ENCODE results near the gene MBOAT1.
"Not testable (repeated sequence)": the region's sequence is repeated elsewhere in the genome, so short reads cannot be mapped to it uniquely, and the experiment has no call there.

MBOAT1 gene

DNA sequence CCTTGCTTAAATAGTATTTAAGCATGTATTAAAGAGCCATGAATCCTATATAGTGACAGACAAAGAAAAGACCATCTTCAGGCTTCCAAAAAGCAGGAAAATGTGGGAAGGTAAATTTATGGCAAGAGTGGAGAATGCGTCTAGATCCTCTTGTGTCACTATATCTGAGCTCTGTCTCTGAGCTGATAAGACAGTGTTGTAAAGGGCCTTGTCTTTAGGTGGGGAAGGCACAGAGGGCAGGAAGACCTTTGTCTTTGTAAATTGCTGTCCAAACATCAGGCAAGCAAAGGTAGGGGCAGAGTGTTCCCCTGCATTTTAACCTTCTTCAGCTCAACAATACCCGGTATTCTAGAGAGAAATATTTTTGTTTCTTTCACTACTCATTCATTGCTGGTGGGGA lies 33.9 kb upstream of the MBOAT1 start:
- H2AFZ ChIP-seq (ENCODE audit: low read length), result no peak overlapping the region
- H3K4me2 ChIP-seq (ENCODE audit: low read depth, low read length, poor library complexity, severe bottlenecking), result no peak overlapping the region
- H3K79me2 ChIP-seq (ENCODE audit: insufficient read depth, low read length), result no peaks in the 10 kb centered on the region

DNA sequence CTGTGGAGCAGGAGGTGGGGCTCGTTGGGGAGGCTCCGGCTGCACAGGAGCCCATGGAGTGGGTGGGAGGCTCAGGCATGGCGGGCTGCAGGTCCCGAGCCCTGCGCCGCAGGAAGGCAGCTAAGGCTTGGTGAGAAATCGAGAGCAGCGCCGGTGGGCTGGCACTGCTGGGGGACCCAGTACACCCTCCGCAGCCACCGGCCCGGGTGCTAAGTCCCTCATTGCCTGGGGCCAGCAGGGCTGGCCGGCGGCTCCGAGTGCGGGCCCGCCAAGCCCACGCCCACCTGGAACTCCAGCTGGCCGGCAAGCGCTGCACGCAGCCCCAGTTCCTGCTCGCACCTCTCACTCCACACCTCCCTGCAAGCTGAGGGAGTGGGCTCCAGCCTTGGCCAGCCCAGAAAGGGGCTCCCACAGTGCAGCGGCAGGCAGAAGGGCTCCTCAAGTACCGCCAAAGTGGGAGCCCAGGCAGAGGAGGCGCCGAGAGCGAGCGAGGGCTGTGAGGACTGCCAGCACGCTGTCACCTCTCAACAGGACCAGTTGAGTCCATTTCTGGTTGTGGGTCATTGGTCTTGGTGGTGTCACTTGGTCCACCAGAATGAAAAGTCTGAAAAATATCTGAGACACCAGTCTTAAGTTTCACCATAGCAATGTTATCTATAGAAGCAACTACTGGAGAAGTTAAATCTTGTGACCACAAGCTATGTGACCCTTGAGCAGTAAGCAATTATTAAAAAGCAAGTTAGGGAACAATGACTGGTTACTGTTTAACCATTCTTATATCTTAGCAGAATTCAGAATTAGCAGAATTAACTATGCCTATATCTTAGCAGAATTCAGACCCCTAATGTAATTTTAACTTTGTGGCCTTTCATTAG lies 32.8 kb upstream of the MBOAT1 start:
- H4K20me1 ChIP-seq (ENCODE audit: insufficient read depth, low read length, poor library complexity, severe bottlenecking); H3K4me1 ChIP-seq (ENCODE audit: insufficient read depth, low read length, poor library complexity, severe bottlenecking); H3K4me3 ChIP-seq (ENCODE audit: low read length, poor library complexity, severe bottlenecking); H3F3A ChIP-seq (ENCODE audit: low read depth); H3K9me3 ChIP-seq (ENCODE audit: insufficient read depth, low read depth, low read length); H2AFZ ChIP-seq (ENCODE audit: low read length); H3K79me2 ChIP-seq (ENCODE audit: insufficient read depth, low read length); H3K9me2 ChIP-seq (replicated peaks; ENCODE audit: low read depth, low read length); H3K36me3 ChIP-seq (ENCODE audit: insufficient read depth, low read length); H3K27me3 ChIP-seq (ENCODE audit: insufficient read depth, low read length, poor library complexity, severe bottlenecking); H3K9ac ChIP-seq (ENCODE audit: low read depth, low read length, poor library complexity, severe bottlenecking); H3K4me2 ChIP-seq (ENCODE audit: low read depth, low read length, poor library complexity, severe bottlenecking): not testable (repeated sequence)

More for the DNA sequence above, 33.9 kb upstream of the MBOAT1 start:
- Histone ChIP-seq H4K20me1 (ENCODE audit: insufficient read depth, low read length, poor library complexity, severe bottlenecking) (no peaks in the 10 kb centered on the region), H3K9ac (ENCODE audit: low read depth, low read length, poor library complexity, severe bottlenecking) (no peak overlapping the region), H3F3A (ENCODE audit: low read depth) (no peaks in the 10 kb centered on the region), H3K36me3 (ENCODE audit: insufficient read depth, low read length) (no peaks in the 10 kb centered on the region), H3K27me3 (ENCODE audit: insufficient read depth, low read length, poor library complexity, severe bottlenecking) (no peaks in the 10 kb centered on the region), H3K4me3 (ENCODE audit: low read length, poor library complexity, severe bottlenecking) (no peak overlapping the region), H3K9me2 (replicated peaks; ENCODE audit: low read depth, low read length) (no peaks in the 10 kb centered on the region), H3K4me1 (ENCODE audit: insufficient read depth, low read length, poor library complexity, severe bottlenecking) (no peaks in the 10 kb centered on the region), H3K9me3 (ENCODE audit: insufficient read depth, low read depth, low read length) (no peaks in the 10 kb centered on the region)
- no peak for TF ChIP-seq EZH2phosphoT487 (IDR thresholded peaks at IDR 0.05; ENCODE audit: borderline replicate concordance)
- TF ChIP-seq, protein P1, sequence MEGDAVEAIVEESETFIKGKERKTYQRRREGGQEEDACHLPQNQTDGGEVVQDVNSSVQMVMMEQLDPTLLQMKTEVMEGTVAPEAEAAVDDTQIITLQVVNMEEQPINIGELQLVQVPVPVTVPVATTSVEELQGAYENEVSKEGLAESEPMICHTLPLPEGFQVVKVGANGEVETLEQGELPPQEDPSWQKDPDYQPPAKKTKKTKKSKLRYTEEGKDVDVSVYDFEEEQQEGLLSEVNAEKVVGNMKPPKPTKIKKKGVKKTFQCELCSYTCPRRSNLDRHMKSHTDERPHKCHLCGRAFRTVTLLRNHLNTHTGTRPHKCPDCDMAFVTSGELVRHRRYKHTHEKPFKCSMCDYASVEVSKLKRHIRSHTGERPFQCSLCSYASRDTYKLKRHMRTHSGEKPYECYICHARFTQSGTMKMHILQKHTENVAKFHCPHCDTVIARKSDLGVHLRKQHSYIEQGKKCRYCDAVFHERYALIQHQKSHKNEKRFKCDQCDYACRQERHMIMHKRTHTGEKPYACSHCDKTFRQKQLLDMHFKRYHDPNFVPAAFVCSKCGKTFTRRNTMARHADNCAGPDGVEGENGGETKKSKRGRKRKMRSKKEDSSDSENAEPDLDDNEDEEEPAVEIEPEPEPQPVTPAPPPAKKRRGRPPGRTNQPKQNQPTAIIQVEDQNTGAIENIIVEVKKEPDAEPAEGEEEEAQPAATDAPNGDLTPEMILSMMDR (conservative IDR thresholded peaks at IDR 0.05; ENCODE audit: low read length), result no peak

DNA sequence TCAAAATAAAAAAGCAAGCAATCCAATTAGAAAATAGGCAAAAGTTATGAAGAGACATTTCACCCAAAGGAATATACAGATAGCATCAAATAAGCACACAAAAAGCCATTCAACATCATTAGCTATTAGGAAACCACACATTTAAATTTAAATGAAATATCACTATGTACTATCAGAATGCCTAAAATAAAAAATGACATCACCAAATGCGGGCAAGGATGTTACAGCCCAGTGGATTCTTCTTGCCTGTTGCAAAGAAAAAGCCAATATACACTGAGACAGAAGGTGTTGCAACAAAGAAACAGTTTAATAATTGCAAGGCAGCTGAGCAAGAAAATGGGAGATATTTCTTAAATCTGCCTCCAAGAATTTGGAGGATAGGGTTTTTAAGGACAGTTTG lies 31.0 kb upstream of the MBOAT1 start:
- H3K27me3 ChIP-seq (ENCODE audit: insufficient read depth, low read length, poor library complexity, severe bottlenecking), result no peaks in the 10 kb centered on the region
- H3K9me3 ChIP-seq (ENCODE audit: insufficient read depth, low read depth, low read length), result no peaks in the 10 kb centered on the region
- TF ChIP-seq EZH2phosphoT487 (IDR thresholded peaks at IDR 0.05; ENCODE audit: borderline replicate concordance), result no peak
- TF ChIP-seq, protein P1 (conservative IDR thresholded peaks at IDR 0.05; ENCODE audit: low read length), result no peak
- H2AFZ ChIP-seq (ENCODE audit: low read length), result no peak overlapping the region
- H3K4me2 ChIP-seq (ENCODE audit: low read depth, low read length, poor library complexity, severe bottlenecking), result no peak overlapping the region
- H3K4me3 ChIP-seq (ENCODE audit: low read length, poor library complexity, severe bottlenecking), result no peak overlapping the region
- no peak overlapping the region for H3K9ac ChIP-seq (ENCODE audit: low read depth, low read length, poor library complexity, severe bottlenecking)
- peaks cover under 1% of the 10 kb centered on the region for H3K4me1 ChIP-seq (ENCODE audit: insufficient read depth, low read length, poor library complexity, severe bottlenecking)
- H3F3A ChIP-seq (ENCODE audit: low read depth), result no peaks in the 10 kb centered on the region
- H4K20me1 ChIP-seq (ENCODE audit: insufficient read depth, low read length, poor library complexity, severe bottlenecking), result no peaks in the 10 kb centered on the region
- H3K9me2 ChIP-seq (replicated peaks; ENCODE audit: low read depth, low read length), result no peaks in the 10 kb centered on the region
- no peaks in the 10 kb centered on the region for H3K36me3 ChIP-seq (ENCODE audit: insufficient read depth, low read length)
- no peaks in the 10 kb centered on the region for H3K79me2 ChIP-seq (ENCODE audit: insufficient read depth, low read length)

DNA sequence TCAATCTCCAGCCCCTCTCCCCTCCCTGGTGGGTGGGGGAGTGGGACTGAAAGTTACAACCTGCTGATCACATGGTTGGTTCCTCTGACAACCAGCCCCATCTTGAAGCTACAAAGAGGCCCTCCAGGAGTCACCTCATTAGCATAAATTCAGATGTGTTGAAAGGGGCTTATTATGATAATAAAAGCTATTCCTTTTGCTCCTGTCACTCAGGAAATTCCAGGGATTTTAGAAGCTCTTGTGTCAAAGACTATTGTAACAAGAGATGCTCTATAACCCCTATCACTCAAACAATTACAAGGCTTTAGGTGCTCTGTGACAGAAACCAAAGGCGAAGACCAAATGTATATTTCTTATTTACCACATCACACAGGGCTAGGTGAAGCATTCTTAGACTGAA lies 30.1 kb upstream of the MBOAT1 start:
- Histone ChIP-seq H3K4me3 (ENCODE audit: low read length, poor library complexity, severe bottlenecking) (no peak overlapping the region), H3K36me3 (ENCODE audit: insufficient read depth, low read length) (no peaks in the 10 kb centered on the region), H2AFZ (ENCODE audit: low read length) (no peak overlapping the region), H3K4me1 (ENCODE audit: insufficient read depth, low read length, poor library complexity, severe bottlenecking) (peaks cover 9% of the 10 kb centered on the region), H4K20me1 (ENCODE audit: insufficient read depth, low read length, poor library complexity, severe bottlenecking) (no peaks in the 10 kb centered on the region), H3K9me2 (replicated peaks; ENCODE audit: low read depth, low read length) (no peaks in the 10 kb centered on the region), H3K4me2 (ENCODE audit: low read depth, low read length, poor library complexity, severe bottlenecking) (no peak overlapping the region), H3F3A (ENCODE audit: low read depth) (no peaks in the 10 kb centered on the region), H3K9me3 (ENCODE audit: insufficient read depth, low read depth, low read length) (no peaks in the 10 kb centered on the region), H3K27me3 (ENCODE audit: insufficient read depth, low read length, poor library complexity, severe bottlenecking) (no peaks in the 10 kb centered on the region), H3K79me2 (ENCODE audit: insufficient read depth, low read length) (no peaks in the 10 kb centered on the region), H3K9ac (ENCODE audit: low read depth, low read length, poor library complexity, severe bottlenecking) (no peak overlapping the region)
- TF ChIP-seq, protein P1 (conservative IDR thresholded peaks at IDR 0.05; ENCODE audit: low read length), result no peak
- no peak for TF ChIP-seq EZH2phosphoT487 (IDR thresholded peaks at IDR 0.05; ENCODE audit: borderline replicate concordance)

Data from Loucy (cell line).